HCT116 (cell line): Measurements from ENCODE around the gene RINL. TPM values are rescaled to one million over a fixed set of nuclear protein-coding genes. Genes with fewer than 3 reads are reported as not detected.

Experiments used
- ATAC-seq: fragments of 200-7000 bp; cut with Tn5 transposase; 2 replicates; pipeline ENCODE4 v1.9.1; 2020; ENCODE audit warnings: mild to moderate bottlenecking, moderate library complexity
- BruUV-seq: library from RNA; stranded (reverse); fragments of 400-500 nt; replicated peaks from 2 replicates; lab custom pipeline; 2021; lab: Mats Ljungman, UMichigan
- CTCF ChIA-PET: fragments of 300-600 bp; sonication (Branson Sonifier 250); formaldehyde crosslinking; loops from one replicate; lab custom pipeline; 2021; ENCODE audit warnings: antibody characterized with exemption; lab: Charles Lee
- POLR2A ChIA-PET: fragments of 300-600, 350-600 bp; sonication (Branson Sonifier 250); formaldehyde crosslinking; loops from one replicate; lab custom pipeline; 2021; ENCODE audit warnings: antibody characterized with exemption; lab: Charles Lee
- RAD21 ChIA-PET, 2 experiments: fragments of 300-600 bp; sonication (Branson Sonifier 250); formaldehyde crosslinking; loops; one replicate each; lab custom pipeline; 2023; ENCODE audit warnings: low total read pairs in 2 of 2; ENCODE audit not compliant: uncharacterized antibody in 2 of 2, unreplicated experiment in 2 of 2, low non-redundant PET in 1 of 2; lab: Charles Lee
- DNase-seq: peaks from one replicate; pipeline ENCODE4 v3.0.0-alpha.2; 2010; ENCODE audit warnings: low read depth, low spot score
- H2AFZ ChIP-seq: fragments of 200-600 bp; shearing (Covaris generic), sonication (generic); 2 replicates; pipeline ENCODE4 v1.6.1; 2017; ENCODE audit warnings: low read depth, mixed run types, mixed read lengths, antibody characterized with exemption, low read length; ENCODE audit not compliant: poor library complexity, severe bottlenecking
- H3K27ac ChIP-seq: 2 replicates; pipeline ENCODE4 v1.5.1; 2012; ENCODE audit warnings: low read depth, low read length
- H3K27me3 ChIP-seq: fragments of 200-600 bp; sonication (generic); 2 replicates; pipeline ENCODE4 v1.6.1; 2016; ENCODE audit warnings: mixed run types, low read length, mixed read lengths; ENCODE audit not compliant: insufficient read depth
- H3K36me3 ChIP-seq, 2 experiments: fragments of 200-500 bp in 1 of 2; fragments of 200-600 bp in 1 of 2; sonication (Bioruptor generic) in 1 of 2; sonication (generic) in 1 of 2; 2 replicates each; pipeline versions ENCODE4 v1.5.1 to v1.6.1; 2014 to 2016; ENCODE audit warnings: low read length in 2 of 2, inconsistent platforms in 1 of 2, mixed read lengths in 1 of 2, mixed run types in 1 of 2; ENCODE audit not compliant: insufficient read depth in 2 of 2, control insufficient read depth in 1 of 2
- H3K4me1 ChIP-seq, 2 experiments: fragments of 200-600 bp in 1 of 2; sonication (generic) in 1 of 2; 2 replicates each; pipeline versions ENCODE4 v1.5.1 to v1.6.1; 2012 to 2017; ENCODE audit warnings: low read length in 2 of 2, inconsistent platforms in 1 of 2, mild to moderate bottlenecking in 1 of 2, mixed read lengths in 1 of 2, mixed run types in 1 of 2, moderate library complexity in 1 of 2; ENCODE audit not compliant: insufficient read depth in 2 of 2, control insufficient read depth in 1 of 2
- H3K4me2 ChIP-seq: fragments of 200-600 bp; sonication (generic); 2 replicates; pipeline ENCODE4 v1.6.1; 2017; ENCODE audit warnings: mixed run types, low read length, mixed read lengths
- H3K4me3 ChIP-seq, 2 experiments: fragments of 200-600 bp in 1 of 2; sonication (generic) in 1 of 2; replicated peaks in 1 of 2; 2 replicates each; pipeline ENCODE4 v1.5.1; 2011 to 2016; ENCODE audit warnings: low read length in 2 of 2, control low read depth in 1 of 2, low read depth in 1 of 2, mild to moderate bottlenecking in 1 of 2, mixed read lengths in 1 of 2, mixed run types in 1 of 2
- H3K79me2 ChIP-seq: fragments of 200-600 bp; sonication (generic); 2 replicates; pipeline ENCODE4 v1.6.1; 2017; ENCODE audit warnings: mild to moderate bottlenecking, mixed run types, low read length, moderate library complexity, mixed read lengths; ENCODE audit not compliant: insufficient read depth
- H3K9ac ChIP-seq: fragments of 200-600 bp; sonication (generic); 2 replicates; pipeline ENCODE4 v1.6.1; 2016; ENCODE audit warnings: low read length, mixed read lengths
- H3K9me2 ChIP-seq: fragments of 200-600 bp; sonication (generic), shearing (Covaris generic); 2 replicates; pipeline ENCODE4 v1.6.1; 2017; ENCODE audit warnings: mixed run types, mild to moderate bottlenecking, moderate library complexity; ENCODE audit not compliant: insufficient read depth
- H3K9me3 ChIP-seq, 2 experiments: fragments of 200-500 bp in 1 of 2; fragments of 200-600 bp in 1 of 2; sonication (Bioruptor generic) in 1 of 2; sonication (generic) in 1 of 2; 2 replicates each; pipeline ENCODE4 v1.6.1; 2014 to 2017; ENCODE audit warnings: low read length in 2 of 2, mixed read lengths in 2 of 2, inconsistent platforms in 1 of 2, low read depth in 1 of 2, mild to moderate bottlenecking in 1 of 2, mixed run types in 1 of 2, moderate library complexity in 1 of 2; ENCODE audit not compliant: control insufficient read depth in 1 of 2, insufficient read depth in 1 of 2
- H4K20me1 ChIP-seq: fragments of 200-600 bp; sonication (generic), shearing (Covaris generic); 2 replicates; pipeline ENCODE4 v1.6.1; 2017; ENCODE audit warnings: mixed run types, mild to moderate bottlenecking, moderate library complexity; ENCODE audit not compliant: insufficient read depth
- CBX3 ChIP-seq: IDR thresholded peaks from 2 replicates; pipeline ENCODE4 v1.6.1; 2012; ENCODE audit warnings: low read depth
- EGR1 ChIP-seq: IDR thresholded peaks from 2 replicates; pipeline ENCODE4 v1.6.1; 2012; ENCODE audit warnings: low read depth
- ELF1 ChIP-seq: IDR thresholded peaks from 2 replicates; pipeline ENCODE4 v1.6.1; 2012; ENCODE audit warnings: low read depth, borderline replicate concordance
- EZH2 ChIP-seq: fragments of 200-600 bp; sonication (generic); IDR thresholded peaks from 2 replicates; pipeline ENCODE4 v1.6.1; 2017; ENCODE audit warnings: antibody characterized with exemption, mixed run types
- EZH2phosphoT487 ChIP-seq: fragments of 200-600 bp; IDR thresholded peaks from 2 replicates; pipeline ENCODE4 v1.6.1; 2018; ENCODE audit warnings: antibody characterized with exemption, borderline replicate concordance
- JUND ChIP-seq: IDR thresholded peaks from 2 replicates; pipeline ENCODE4 v1.6.1; 2012
- POLR2A ChIP-seq: IDR thresholded peaks from 2 replicates; pipeline ENCODE4 v1.7.0; 2011; ENCODE audit warnings: borderline replicate concordance; ENCODE audit not compliant: insufficient read depth, insufficient read length; ENCODE audit errors: extremely low read depth
- POLR2AphosphoS5 ChIP-seq: IDR thresholded peaks from 2 replicates; pipeline ENCODE4 v1.6.1; 2011; ENCODE audit warnings: mild to moderate bottlenecking, low read depth, low read length, moderate library complexity
- RAD21 ChIP-seq: IDR thresholded peaks from 2 replicates; pipeline ENCODE4 v1.6.1; 2012; ENCODE audit warnings: low read depth, mild to moderate bottlenecking
- SIN3A ChIP-seq: IDR thresholded peaks from 2 replicates; pipeline ENCODE4 v1.6.1; 2012; ENCODE audit warnings: low read depth
- SP1 ChIP-seq: IDR thresholded peaks from 2 replicates; pipeline ENCODE4 v1.6.1; 2012; ENCODE audit warnings: low read depth
- SRF ChIP-seq: IDR thresholded peaks from 2 replicates; pipeline ENCODE4 v1.6.1; 2012; ENCODE audit warnings: low read depth
- YY1 ChIP-seq: IDR thresholded peaks from 2 replicates; pipeline ENCODE4 v1.6.1; 2011; ENCODE audit warnings: low read length, low read depth, moderate library complexity, mild to moderate bottlenecking; ENCODE audit not compliant: insufficient replicate concordance; ENCODE audit errors: extremely low read depth
- ZFX ChIP-seq: fragments of 450-650 bp; IDR thresholded peaks from 2 replicates; pipeline ENCODE4 v1.6.1; 2017
- ZNF274 ChIP-seq: fragments of 200-500 bp; sonication (Bioruptor generic); IDR thresholded peaks from 2 replicates; pipeline ENCODE4 v1.6.1; 2014; ENCODE audit warnings: mild to moderate bottlenecking, low read depth, low read length, inconsistent platforms
- intact Hi-C: fragments of 100-400 bp; cut with micrococcal nuclease; formaldehyde crosslinking; loops from 2 replicates; pipeline ENCODE4 v1.10.0; 2022
- total RNA-seq: library from RNA; stranded (reverse); gene quantifications from one replicate; pipeline ENCODE4 v1.2.1, GENCODE V29; 2021; ENCODE audit not compliant: unreplicated experiment
- TF ChIP-seq, protein P1 (sequence below): IDR thresholded peaks from 2 replicates; pipeline ENCODE4 v1.6.1; 2012
- TF ChIP-seq, protein P2 (sequence below): IDR thresholded peaks from 2 replicates; pipeline ENCODE4 v1.6.1; 2012

The RINL gene
- total RNA-seq, 1 experiment from 2014 or later, result 28.6 TPM

DNA sequence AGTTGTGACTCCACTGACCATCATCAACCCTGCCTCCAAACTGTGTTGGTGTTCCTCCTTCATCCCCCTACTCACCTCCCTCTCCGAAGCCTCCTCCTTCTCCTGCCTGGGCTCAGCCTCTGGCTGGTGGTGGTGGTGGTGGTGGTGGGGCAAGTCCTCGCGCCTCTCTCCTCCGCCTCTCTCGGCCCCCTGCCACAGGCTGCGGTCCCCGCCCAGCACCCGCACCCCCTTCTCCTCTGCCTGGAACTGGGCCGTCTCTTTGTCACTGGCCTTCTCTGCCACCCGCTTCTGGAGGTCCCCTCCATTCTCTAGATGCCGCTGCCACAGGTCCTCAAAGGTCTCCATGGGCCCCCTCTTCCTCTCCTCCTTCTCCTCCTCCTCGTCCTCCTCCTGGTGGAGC is 32.4 kb upstream of the RINL start:
- Histone ChIP-seq H3K27me3 (no peaks in the 10 kb centered on the region), H3K4me3 (no peak overlapping the region), H3K4me2 (no peak overlapping the region), H3K9me2 (no peaks in the 10 kb centered on the region), H4K20me1 (no peaks in the 10 kb centered on the region), H3K27ac (no peak overlapping the region), H3K4me1 (no peaks in the 10 kb centered on the region), H2AFZ (no peak overlapping the region), H3K9me3 (no peaks in the 10 kb centered on the region), H3K79me2 (no peaks in the 10 kb centered on the region), H3K9ac (no peak overlapping the region), H3K36me3 (peaks cover 0 to 14% of the 10 kb centered on the region in 2 experiments; a peak in 1 of 4 replicates)
- ATAC-seq (no peak), DNase-seq (no peak)
- RAD21 ChIA-PET, result no interaction called here
- CTCF ChIA-PET, result no interaction called here
- POLR2A ChIA-PET, result no interaction called here
- intact Hi-C loops, result no loop called here
- TF ChIP-seq, protein P1, sequence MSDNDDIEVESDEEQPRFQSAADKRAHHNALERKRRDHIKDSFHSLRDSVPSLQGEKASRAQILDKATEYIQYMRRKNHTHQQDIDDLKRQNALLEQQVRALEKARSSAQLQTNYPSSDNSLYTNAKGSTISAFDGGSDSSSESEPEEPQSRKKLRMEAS, result no peak
- TF ChIP-seq YY1, result no peak
- no peak for TF ChIP-seq SRF
- no peak for TF ChIP-seq SP1
- TF ChIP-seq SIN3A, result no peak
- TF ChIP-seq RAD21, result no peak
- no peak for TF ChIP-seq CBX3
- TF ChIP-seq POLR2A, result no peak
- TF ChIP-seq ZFX, result no peak
- TF ChIP-seq EZH2, result no peak
- TF ChIP-seq POLR2AphosphoS5, result no peak
- no peak for TF ChIP-seq EZH2phosphoT487
- no TSS peak for BruUV-seq

DNA sequence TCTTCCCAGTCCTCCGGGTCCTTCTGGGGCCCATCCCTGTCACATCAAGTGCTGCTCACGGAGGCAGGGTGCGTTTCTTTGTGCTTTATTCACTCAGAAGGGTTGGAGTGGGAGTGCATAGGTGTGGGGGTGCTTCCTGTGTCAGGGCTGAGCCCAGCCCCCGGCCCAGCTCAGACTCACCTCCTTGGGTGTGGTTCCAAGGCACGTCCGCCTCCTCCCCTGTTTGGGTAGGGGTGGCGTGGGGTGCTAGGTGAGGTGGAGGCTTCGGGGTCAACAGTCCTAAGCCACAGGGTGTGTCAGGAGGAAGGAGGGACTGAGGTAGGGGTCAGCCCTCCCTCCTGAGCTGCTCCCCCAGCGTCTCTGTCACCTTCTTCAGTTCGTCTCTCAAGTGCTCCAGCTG is 30.8 kb upstream of the RINL start:
- intact Hi-C loops, result no loop called here

More for the DNA sequence above, 30.8 kb upstream of the RINL start:
- ChIA-PET CTCF (interaction anchor here (1.4 kb wide), 1 partner anchor 21 kb away, joined by 3 read pairs; the partner anchor contains the start of genes MRPS12 and SARS2), RAD21 (no interaction called here), POLR2A (no interaction called here)
- BruUV-seq, result no TSS peak
- Histone ChIP-seq H3K27ac (no peak overlapping the region), H4K20me1 (no peaks in the 10 kb centered on the region), H3K9me2 (no peaks in the 10 kb centered on the region), H3K27me3 (no peaks in the 10 kb centered on the region), H3K4me1 (no peaks in the 10 kb centered on the region), H3K9ac (no peak overlapping the region), H2AFZ (no peak overlapping the region), H3K36me3 (peaks cover 0 to 16% of the 10 kb centered on the region in 2 experiments; a peak in 1 of 4 replicates), H3K4me3 (no peak overlapping the region), H3K9me3 (no peaks in the 10 kb centered on the region), H3K4me2 (no peak overlapping the region), H3K79me2 (no peaks in the 10 kb centered on the region)
- ATAC-seq (no peak), DNase-seq (no peak)
- no peak for TF ChIP-seq ELF1
- TF ChIP-seq JUND, result no peak
- TF ChIP-seq CBX3, result no peak
- TF ChIP-seq, protein P2, sequence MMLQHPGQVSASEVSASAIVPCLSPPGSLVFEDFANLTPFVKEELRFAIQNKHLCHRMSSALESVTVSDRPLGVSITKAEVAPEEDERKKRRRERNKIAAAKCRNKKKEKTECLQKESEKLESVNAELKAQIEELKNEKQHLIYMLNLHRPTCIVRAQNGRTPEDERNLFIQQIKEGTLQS, result no peak
- TF ChIP-seq EGR1, result no peak
- TF ChIP-seq ZNF274, result no peak
